ENCODE results near the gene MAP3K10. TPM values are rescaled to one million over a fixed set of nuclear protein-coding genes. Genes with fewer than 3 reads are reported as not detected.

MAP3K10 gene
- total and polyA plus RNA-seq, 9 of the 15 experiments (the other 6 are each of a cell fraction or from before 2014, with no cell fraction given), result 0.01 to 8.0 (median 2.7) TPM; not detected in 1

DNA sequence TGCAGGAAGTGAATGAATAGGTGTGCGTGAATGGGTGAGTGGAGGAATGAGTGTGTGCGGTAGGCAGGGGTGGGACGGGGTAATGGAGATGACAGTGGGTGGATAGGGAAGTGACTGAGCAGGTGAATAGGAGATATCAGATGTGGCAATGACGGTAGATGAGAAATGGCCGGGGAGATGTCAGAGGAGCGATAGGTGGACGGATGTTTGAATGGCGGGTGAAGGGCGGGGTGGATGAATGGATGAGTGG, 25.5 kb downstream of the MAP3K10 start:
- TF ChIP-seq YY1 (IDR thresholded peaks at IDR 0.05; ENCODE audit: borderline replicate concordance in 1 of 3, control insufficient read depth in 1 of 3, extremely low read depth in 1 of 3, insufficient read depth in 3 of 3, insufficient read length in 1 of 3, insufficient replicate concordance in 2 of 3, low read depth in 1 of 3, low read length in 2 of 3) (no peak), EWSR1 (IDR thresholded peaks at IDR 0.05; ENCODE audit: borderline replicate concordance, low read depth, partially characterized antibody) (no peak), EGR1 (conservative IDR thresholded peaks at IDR 0.05) (peak; percentile 75), JUNB (CRISPR knock-in tag; conservative IDR thresholded peaks at IDR 0.05) (no peak), ELF4 (CRISPR knock-in tag; IDR thresholded peaks at IDR 0.05) (0 out of 2 replicates have a peak, but pooled peaks have one; percentile 56), MTA2 (IDR thresholded peaks at IDR 0.05; ENCODE audit: low read depth) (no peak), HBP1 (CRISPR knock-in tag; IDR thresholded peaks at IDR 0.05) (0 out of 2 replicates have a peak, but pooled peaks have one; percentile 23)
- TF ChIP-seq, protein P1, sequence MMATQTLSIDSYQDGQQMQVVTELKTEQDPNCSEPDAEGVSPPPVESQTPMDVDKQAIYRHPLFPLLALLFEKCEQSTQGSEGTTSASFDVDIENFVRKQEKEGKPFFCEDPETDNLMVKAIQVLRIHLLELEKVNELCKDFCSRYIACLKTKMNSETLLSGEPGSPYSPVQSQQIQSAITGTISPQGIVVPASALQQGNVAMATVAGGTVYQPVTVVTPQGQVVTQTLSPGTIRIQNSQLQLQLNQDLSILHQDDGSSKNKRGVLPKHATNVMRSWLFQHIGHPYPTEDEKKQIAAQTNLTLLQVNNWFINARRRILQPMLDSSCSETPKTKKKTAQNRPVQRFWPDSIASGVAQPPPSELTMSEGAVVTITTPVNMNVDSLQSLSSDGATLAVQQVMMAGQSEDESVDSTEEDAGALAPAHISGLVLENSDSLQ (IDR thresholded peaks at IDR 0.05), result peak; percentile 79
- TF ChIP-seq, protein P2, sequence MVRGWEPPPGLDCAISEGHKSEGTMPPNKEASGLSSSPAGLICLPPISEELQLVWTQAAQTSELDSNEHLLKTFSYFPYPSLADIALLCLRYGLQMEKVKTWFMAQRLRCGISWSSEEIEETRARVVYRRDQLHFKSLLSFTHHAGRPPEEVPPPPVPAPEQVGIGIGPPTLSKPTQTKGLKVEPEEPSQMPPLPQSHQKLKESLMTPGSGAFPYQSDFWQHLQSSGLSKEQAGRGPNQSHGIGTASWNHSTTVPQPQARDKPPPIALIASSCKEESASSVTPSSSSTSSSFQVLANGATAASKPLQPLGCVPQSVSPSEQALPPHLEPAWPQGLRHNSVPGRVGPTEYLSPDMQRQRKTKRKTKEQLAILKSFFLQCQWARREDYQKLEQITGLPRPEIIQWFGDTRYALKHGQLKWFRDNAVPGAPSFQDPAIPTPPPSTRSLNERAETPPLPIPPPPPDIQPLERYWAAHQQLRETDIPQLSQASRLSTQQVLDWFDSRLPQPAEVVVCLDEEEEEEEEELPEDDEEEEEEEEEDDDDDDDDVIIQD (CRISPR knock-in tag; IDR thresholded peaks at IDR 0.05), result no peak
- Histone ChIP-seq H3K9ac (ENCODE audit: insufficient read depth in 1 of 2, low read depth in 2 of 2, low read length in 2 of 2) (peak overlapping the region in 1 of 2 experiments; percentile 30; a peak in 1 of 4 replicates), H3K27ac (ENCODE audit: extremely low read depth, low read depth, low read length) (no peak overlapping the region), H3K4me2 (ENCODE audit: insufficient read depth, low read length) (peak overlapping the region; percentile 39; the same call in 1 of the 2 replicates), H3K9me1 (ENCODE audit: control insufficient read depth, insufficient read depth, low read length) (no peaks in the 10 kb centered on the region), H3K36me3 (ENCODE audit: control insufficient read depth, insufficient read depth, low read length) (no peaks in the 10 kb centered on the region), H3K9me3 (replicated peaks; ENCODE audit: control insufficient read depth, insufficient read depth, low read depth, low read length) (no peaks in the 10 kb centered on the region), H3K4me3 (no peak overlapping the region), H2AFZ (ENCODE audit: low read depth, low read length) (no peak overlapping the region; the same call in 1 of the 2 replicates), H3K79me2 (ENCODE audit: control insufficient read depth, insufficient read depth, low read length) (no peaks in the 10 kb centered on the region), H3K4me1 (replicated peaks in 1 of 2; ENCODE audit: control insufficient read depth in 2 of 2, insufficient read depth in 2 of 2, low read length in 2 of 2) (peaks cover 12 to 25% of the 10 kb centered on the region in 2 experiments; a peak in 4 of 5 replicates), H4K20me1 (replicated peaks; ENCODE audit: control insufficient read depth, insufficient read depth, low read length) (peaks cover 5% of the 10 kb centered on the region), H3K27me3 (ENCODE audit: control insufficient read depth in 2 of 2, insufficient read depth in 2 of 2, low read length in 2 of 2) (peaks cover 6 to 9% of the 10 kb centered on the region in 2 experiments; a peak in 2 of 5 replicates)
- BruUV-seq (replicated peaks), result no TSS peak
- no peak for ATAC-seq
- intact Hi-C loops (cut with micrococcal nuclease), result loop anchor here (2.0 kb wide), 1 partner anchor 24 kb away; no protein-coding TSS in a partner anchor
- no peak for FAIRE-seq
- in situ Hi-C loops (cut with MboI), result no loop called here
- 9% methylated on average over 9 of the region's 9 CpGs for WGBS (ENCODE audit: insufficient coverage, low coverage, missing lambda C conversion rate)
- POLR2A ChIA-PET, result no interaction called here
- CTCF ChIA-PET (ENCODE audit: low intra/inter-chr PET ratio), result no interaction called here
- DNase-seq (ENCODE audit: extremely low read depth in 1 of 4, low spot score in 3 of 4), result no peak

Data from K562 (cell line).